DMS153 (cell line): Measurements from ENCODE around the gene PPM1H.

ENCODE experiments used
- DNase-seq: peaks from one replicate; lab custom pipeline; 2025; lab: John Stamatoyannopoulos, UW

Gene PPM1H

GRCh38 chr12:62799126-62799736, 135.7 kb downstream of the PPM1H start:
- no peak for DNase-seq

GRCh38 chr12:62794218-62794583, 140.7 kb downstream of the PPM1H start:
- DNase-seq: no peak

- peak; percentile 54 for DNase-seq
These were observed 141.4 kb downstream of the PPM1H start for GRCh38 chr12:62793256-62794217.

- no peak for DNase-seq
These were observed 142.6 kb downstream of the PPM1H start for GRCh38 chr12:62792236-62792870.

- DNase-seq: no peak
These were observed 145.1 kb downstream of the PPM1H start for GRCh38 chr12:62789851-62790250.

DNA sequence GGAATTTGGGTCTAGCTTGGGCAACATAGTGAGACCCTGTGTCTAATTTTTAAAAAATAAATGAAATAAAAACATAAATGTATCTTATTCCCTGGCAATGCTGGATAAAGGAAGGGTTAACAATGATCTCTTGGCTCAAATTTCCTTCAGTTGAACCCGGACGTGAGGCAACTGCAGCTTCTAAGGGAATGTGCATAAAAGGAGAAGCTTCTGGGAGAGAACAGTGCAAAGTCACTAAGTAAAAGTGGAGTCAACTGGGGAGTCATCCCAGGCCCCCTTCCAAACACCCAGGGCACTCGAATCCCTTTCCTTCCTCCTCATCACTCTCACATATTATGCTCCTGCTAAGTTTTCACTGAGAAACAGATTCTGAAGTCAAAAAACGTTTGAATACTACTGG, 147.3 kb downstream of the PPM1H start:
- no peak for DNase-seq

DNA sequence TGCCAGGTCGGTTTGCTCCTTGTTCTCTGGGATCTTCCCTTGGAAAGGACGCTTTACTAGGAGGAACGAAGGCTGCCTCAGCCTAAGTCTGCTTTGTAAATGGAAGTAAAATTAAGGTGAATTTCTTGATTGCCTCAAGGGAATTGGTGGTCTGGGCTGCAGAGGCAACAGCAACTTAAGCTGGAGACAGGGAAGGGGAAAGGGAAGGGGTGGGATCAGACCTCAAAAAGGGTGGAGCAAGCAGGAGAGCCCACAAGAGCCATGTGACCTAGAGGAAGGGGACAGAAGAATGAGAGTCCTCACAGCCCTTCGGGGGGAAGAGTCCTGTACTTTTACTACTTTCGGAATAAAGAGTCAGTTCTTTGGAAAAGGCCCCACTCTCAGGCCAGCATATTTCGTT, 147.9 kb downstream of the PPM1H start:
- DNase-seq: no peak

DNA sequence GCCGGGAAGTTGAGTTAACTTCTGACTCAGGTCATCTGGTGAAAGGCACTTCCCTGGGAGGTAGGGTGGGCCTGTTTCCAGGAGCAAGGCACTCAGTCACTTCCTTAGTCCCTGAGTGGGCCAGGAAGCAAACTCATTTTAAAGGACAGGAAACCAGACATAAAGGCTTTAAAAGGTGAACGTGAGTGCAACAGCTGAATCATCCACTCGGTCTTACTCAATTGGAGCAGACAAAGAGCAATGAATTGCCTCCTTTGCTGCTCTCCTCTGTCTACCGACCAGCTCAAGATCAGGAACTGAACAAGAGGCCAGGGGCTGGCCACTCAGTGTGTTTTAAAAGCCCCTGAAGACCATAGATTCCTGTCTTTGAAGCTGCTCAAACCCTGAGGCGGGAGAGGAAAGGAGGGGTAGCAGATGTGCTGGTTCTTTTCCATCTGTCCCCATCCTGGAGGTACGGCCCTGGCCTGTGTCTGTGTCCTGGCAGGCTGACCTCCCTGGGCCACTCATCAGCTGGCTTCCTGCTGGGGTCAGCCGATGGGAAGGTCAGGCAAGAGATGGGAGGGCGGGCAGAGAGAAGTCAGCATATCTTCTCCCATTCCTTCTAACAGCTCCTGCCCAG, 148.9 kb downstream of the PPM1H start:
- peak; percentile 61 for DNase-seq

- DNase-seq: no peak
These were observed 150.4 kb downstream of the PPM1H start for GRCh38 chr12:62784576-62784975.

GRCh38 chr12:62783881-62784280, 151.1 kb downstream of the PPM1H start:
- DNase-seq: no peak

- no peak for DNase-seq
These were observed 153.6 kb downstream of the PPM1H start for GRCh38 chr12:62781136-62781880.

- no peak for DNase-seq
These were observed 155.5 kb downstream of the PPM1H start for GRCh38 chr12:62779488-62779887.

- DNase-seq: no peak
These were observed 156.8 kb downstream of the PPM1H start for GRCh38 chr12:62778187-62778586.

- no peak for DNase-seq
These were observed 158.0 kb downstream of the PPM1H start for GRCh38 chr12:62776997-62777396.

DNA sequence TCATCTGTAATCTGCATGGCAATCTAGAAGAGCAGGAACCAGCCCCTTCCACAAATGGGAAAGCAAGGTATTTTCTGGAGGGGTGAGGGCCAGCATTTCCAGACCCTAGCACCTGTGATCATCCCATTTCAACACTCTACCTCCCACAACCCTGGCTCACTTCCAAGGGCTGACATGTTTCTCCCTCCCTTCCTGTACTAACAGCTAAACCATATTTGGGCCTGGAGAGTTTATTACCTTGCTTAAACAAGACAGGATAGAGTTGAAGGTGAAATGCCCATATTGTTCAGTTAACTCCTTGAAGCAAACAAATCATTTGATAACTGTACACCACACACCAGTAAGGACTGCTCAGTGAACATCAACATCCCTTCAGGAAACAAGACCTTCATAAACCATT, 158.4 kb downstream of the PPM1H start:
- no peak for DNase-seq

GRCh38 chr12:62774794-62775193, 160.2 kb downstream of the PPM1H start:
- DNase-seq: no peak

DNA sequence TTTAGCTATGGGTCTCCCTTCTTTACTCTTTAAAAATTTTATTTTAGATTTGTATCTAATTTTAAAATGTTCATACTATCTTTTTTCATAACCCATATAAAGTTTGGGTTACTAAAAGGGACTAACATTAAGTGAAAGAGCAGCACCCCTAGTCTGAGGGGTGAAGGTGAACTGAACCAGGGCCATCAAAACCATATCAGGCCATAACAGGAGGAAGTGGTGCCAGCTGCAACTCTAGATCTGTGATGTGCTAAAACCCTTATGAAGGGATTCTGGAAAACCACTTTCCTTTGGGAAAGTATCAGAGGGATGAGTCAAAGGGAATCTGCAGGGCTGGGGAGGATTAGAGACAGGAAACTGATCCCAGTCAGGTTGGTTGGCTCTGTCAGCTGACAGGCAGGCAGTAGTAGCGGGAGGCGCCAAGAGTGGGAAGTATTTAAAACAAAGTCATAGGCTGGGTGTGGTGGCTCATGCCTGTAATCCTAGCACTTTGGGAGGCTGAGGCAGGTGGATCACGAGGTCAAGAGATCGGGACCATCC, 162.5 kb downstream of the PPM1H start:
- DNase-seq: no peak

DNA sequence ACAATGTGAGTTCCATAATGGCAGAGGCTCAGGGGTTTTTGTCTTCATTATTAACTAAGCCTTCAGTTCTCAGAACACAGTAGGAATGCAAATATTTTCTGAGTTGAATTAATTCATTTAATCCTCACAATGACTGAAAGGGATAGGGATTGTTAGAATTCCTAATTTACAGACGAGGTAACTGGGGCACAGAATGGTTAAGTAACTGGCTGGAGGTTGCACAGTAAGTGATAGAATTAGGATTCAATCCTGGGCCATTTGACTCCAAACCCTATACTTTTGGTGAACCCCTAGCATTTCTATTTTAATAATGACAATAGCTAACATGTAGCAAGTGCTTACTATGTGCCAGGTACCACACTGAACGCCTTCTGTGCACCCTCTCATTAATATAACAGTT, 163.1 kb downstream of the PPM1H start:
- no peak for DNase-seq

DNA sequence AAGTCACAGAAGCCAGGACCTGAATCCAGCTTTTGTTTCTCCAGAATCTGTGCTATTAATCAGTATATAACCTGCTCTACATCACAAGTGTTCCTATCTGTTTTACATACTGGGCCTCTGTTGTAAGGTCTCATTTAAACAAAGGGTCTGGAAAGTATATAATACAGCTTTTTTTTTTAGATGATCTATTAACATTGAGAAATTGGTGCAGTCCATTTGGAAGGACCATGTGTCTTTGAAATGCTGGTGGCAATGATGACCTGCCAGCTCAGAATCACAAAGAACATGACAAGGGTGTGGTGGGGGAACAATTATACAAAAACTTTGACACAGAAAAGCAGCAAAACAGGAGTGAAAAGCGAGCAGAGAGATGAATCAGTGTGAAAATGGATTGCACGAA, 164.6 kb downstream of the PPM1H start:
- DNase-seq: no peak

DNA sequence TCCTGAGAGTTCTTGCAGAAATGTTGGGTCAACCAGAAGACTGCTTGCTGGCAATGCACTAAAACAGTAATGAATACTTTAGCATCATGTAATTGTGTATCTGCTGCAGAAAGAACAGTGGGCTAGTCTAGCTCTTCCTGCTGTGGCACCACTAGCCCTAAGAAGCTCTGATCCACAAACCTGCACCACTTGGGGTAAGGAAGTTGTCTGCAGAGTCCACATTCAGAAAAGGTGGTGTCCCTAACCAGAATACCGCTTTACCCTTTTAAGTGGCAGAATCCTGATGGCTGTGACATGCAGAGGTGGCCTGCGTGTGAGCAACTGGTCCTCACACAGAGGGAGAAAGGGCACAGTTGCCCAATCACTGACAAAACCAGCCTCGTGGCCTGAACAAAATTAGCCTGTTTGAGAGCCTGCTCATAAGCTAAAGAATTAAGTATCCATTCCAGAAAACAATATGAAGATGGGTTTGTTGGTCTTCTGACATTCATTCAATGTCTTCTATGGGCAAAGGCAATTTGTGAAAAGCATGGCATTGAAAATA, 165.8 kb downstream of the PPM1H start:
- no peak for DNase-seq

GRCh38 chr12:62767946-62768345, 167.0 kb downstream of the PPM1H start:
- DNase-seq: no peak
